Gastroesophageal sphincter (tissue), 3 donors: Measurements from ENCODE around the gene ST7.

Experiments used
- CTCF ChIP-seq, 4 experiments: fragments of 200-600 bp in 2 of 4; fragments of 450-650 bp in 2 of 4; sonication (generic) in 1 of 4; IDR thresholded peaks; one replicate each; pipeline ENCODE4 v1.5.1; 2017 to 2019; ENCODE audit warnings: antibody characterized with exemption in 4 of 4, mild to moderate bottlenecking in 2 of 4, moderate library complexity in 2 of 4
- EP300 ChIP-seq: sonication (generic); formaldehyde crosslinking; IDR thresholded peaks from one replicate; pipeline ENCODE4 v1.6.1; 2017; ENCODE audit warnings: antibody characterized with exemption, mild to moderate bottlenecking

- TF ChIP-seq EP300 (no peak), CTCF (IDR thresholded peaks at IDR 0.05) (no peak)
Observed at GRCh38 chr7:117163101-117163500, 209.8 kb downstream of the ST7 start.
